Endodermal cell (in vitro differentiated cells): ENCODE measurements around the gene CEP95. TPM values are rescaled to one million over a fixed set of nuclear protein-coding genes. Genes with fewer than 3 reads are reported as not detected.
A peak's percentile ranks its signal among the peaks of the same experiment; 100 is the strongest.

Experiments used
- DNase-seq: peaks from one replicate; pipeline ENCODE4 v3.0.0-alpha.2; 2017
- H3K27ac ChIP-seq: 2 replicates; pipeline ENCODE4 v1.5.1; 2013; ENCODE audit warnings: mild to moderate bottlenecking, low read depth, low read length, moderate library complexity
- H3K27me3 ChIP-seq: 2 replicates; pipeline ENCODE4 v1.6.1; 2013; ENCODE audit warnings: mild to moderate bottlenecking, low read length, moderate library complexity; ENCODE audit not compliant: insufficient read depth, control insufficient read depth, poor library complexity, severe bottlenecking
- H3K36me3 ChIP-seq: 2 replicates; pipeline ENCODE4 v1.7.0; 2013; ENCODE audit warnings: mild to moderate bottlenecking, low read length, moderate library complexity; ENCODE audit not compliant: control insufficient read depth, insufficient read depth
- H3K4me1 ChIP-seq: one replicate; pipeline ENCODE4 v1.7.0; 2013; ENCODE audit warnings: low read length; ENCODE audit not compliant: control insufficient read depth, insufficient read depth
- H3K4me3 ChIP-seq: 2 replicates; pipeline ENCODE4 v1.5.1; 2013; ENCODE audit warnings: mild to moderate bottlenecking, low read length, moderate library complexity
- H3K9ac ChIP-seq: 2 replicates; pipeline ENCODE4 v1.6.1; 2013; ENCODE audit warnings: mild to moderate bottlenecking, low read length, moderate library complexity; ENCODE audit not compliant: poor library complexity, severe bottlenecking; ENCODE audit errors: extremely low read depth
- H3K9me3 ChIP-seq: 2 replicates; pipeline ENCODE4 v1.6.1; 2013; ENCODE audit warnings: mild to moderate bottlenecking, low read length, moderate library complexity; ENCODE audit not compliant: control insufficient read depth
- H3K27ac Mint-ChIP-seq: 2 replicates; pipeline ENCODE4 v1.8.0; 2020; ENCODE audit warnings: mixed read lengths
- H3K27me3 Mint-ChIP-seq: 2 replicates; pipeline ENCODE4 v1.8.0; 2021; ENCODE audit warnings: mild to moderate bottlenecking, mixed read lengths; ENCODE audit not compliant: insufficient read depth
- H3K36me3 Mint-ChIP-seq: 2 replicates; pipeline ENCODE4 v1.8.0; 2020; ENCODE audit warnings: low read depth, mixed read lengths
- H3K4me1 Mint-ChIP-seq: 2 replicates; pipeline ENCODE4 v1.8.0; 2020; ENCODE audit warnings: mixed read lengths
- H3K4me3 Mint-ChIP-seq: 2 replicates; pipeline ENCODE4 v1.8.0; 2020; ENCODE audit warnings: mild to moderate bottlenecking, moderate library complexity, mixed read lengths
- H3K9me3 Mint-ChIP-seq: 2 replicates; pipeline ENCODE4 v1.8.0; 2020; ENCODE audit warnings: mild to moderate bottlenecking, mixed read lengths
- WGBS, 2 experiments: methylation state at CpG; one replicate each; pipeline versions ENCODE4 v1.1.5 to v1.1.7; 2013; ENCODE audit warnings: missing lambda C conversion rate in 2 of 2, mixed read lengths in 1 of 2; ENCODE audit not compliant: insufficient coverage in 1 of 2, insufficient read length in 1 of 2; 5-methylcytosine and 5-hydroxymethylcytosine counted together
- total RNA-seq, 2 donors: library from RNA; stranded (reverse); fragmentation: NEBNext Ultra II Directional in 1 of 2; extraction: Animal tissue kit (Norgen Biotek cat#: 25700) in 1 of 2; gene quantifications; 2 replicates in 1 of 2; 3 replicates in 1 of 2; pipeline ENCODE4 v1.2.1, GENCODE V29; 2021
- TF ChIP-seq, protein P1 (sequence below): fragments of 200-600 bp; sonication (generic); conservative IDR thresholded peaks from 2 replicates; pipeline ENCODE4 v1.5.0; 2021; ENCODE audit warnings: antibody characterized with exemption, mild to moderate bottlenecking

Gene CEP95
- total RNA-seq, 2 donors from 2014 or later, result 75.5 to 93.9 TPM

GRCh38 chr17:64509179-64509578, 2.4 kb downstream of the CEP95 start:
- Mint-ChIP-seq H3K27me3 (no peaks in the 10 kb centered on the region), H3K9me3 (peaks cover 3% of the 10 kb centered on the region), H3K27ac (no peak overlapping the region), H3K4me3 (peak overlapping the region; percentile 14), H3K36me3 (peaks cover 65% of the 10 kb centered on the region), H3K4me1 (peaks cover 11% of the 10 kb centered on the region)
- H3K4me3 ChIP-seq, result peak overlapping the region; percentile 100
- peaks cover 65% of the 10 kb centered on the region for H3K36me3 ChIP-seq
- no peak overlapping the region for H3K9ac ChIP-seq
- no peak for DNase-seq
- TF ChIP-seq, protein P1, sequence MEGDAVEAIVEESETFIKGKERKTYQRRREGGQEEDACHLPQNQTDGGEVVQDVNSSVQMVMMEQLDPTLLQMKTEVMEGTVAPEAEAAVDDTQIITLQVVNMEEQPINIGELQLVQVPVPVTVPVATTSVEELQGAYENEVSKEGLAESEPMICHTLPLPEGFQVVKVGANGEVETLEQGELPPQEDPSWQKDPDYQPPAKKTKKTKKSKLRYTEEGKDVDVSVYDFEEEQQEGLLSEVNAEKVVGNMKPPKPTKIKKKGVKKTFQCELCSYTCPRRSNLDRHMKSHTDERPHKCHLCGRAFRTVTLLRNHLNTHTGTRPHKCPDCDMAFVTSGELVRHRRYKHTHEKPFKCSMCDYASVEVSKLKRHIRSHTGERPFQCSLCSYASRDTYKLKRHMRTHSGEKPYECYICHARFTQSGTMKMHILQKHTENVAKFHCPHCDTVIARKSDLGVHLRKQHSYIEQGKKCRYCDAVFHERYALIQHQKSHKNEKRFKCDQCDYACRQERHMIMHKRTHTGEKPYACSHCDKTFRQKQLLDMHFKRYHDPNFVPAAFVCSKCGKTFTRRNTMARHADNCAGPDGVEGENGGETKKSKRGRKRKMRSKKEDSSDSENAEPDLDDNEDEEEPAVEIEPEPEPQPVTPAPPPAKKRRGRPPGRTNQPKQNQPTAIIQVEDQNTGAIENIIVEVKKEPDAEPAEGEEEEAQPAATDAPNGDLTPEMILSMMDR, result no peak
- no peak overlapping the region for H3K27ac ChIP-seq
- 94 to 95% methylated on average over 5 to 6 of the region's 6 CpGs for WGBS, 2 experiments
- H3K9me3 ChIP-seq, result no peaks in the 10 kb centered on the region
- no peaks in the 10 kb centered on the region for H3K27me3 ChIP-seq
- no peaks in the 10 kb centered on the region for H3K4me1 ChIP-seq

- Histone ChIP-seq H3K27me3 (no peaks in the 10 kb centered on the region), H3K9ac (no peak overlapping the region), H3K4me1 (no peaks in the 10 kb centered on the region), H3K4me3 (no peak overlapping the region), H3K36me3 (peaks cover 99% of the 10 kb centered on the region), H3K9me3 (no peaks in the 10 kb centered on the region), H3K27ac (no peak overlapping the region)
- H3K27me3 Mint-ChIP-seq, result no peaks in the 10 kb centered on the region
- H3K27ac Mint-ChIP-seq, result peak overlapping the region; percentile 8
- H3K4me1 Mint-ChIP-seq, result no peaks in the 10 kb centered on the region
- H3K4me3 Mint-ChIP-seq, result no peak overlapping the region
- TF ChIP-seq, protein P1, result no peak
- H3K9me3 Mint-ChIP-seq, result peaks cover 3% of the 10 kb centered on the region
- DNase-seq, result no peak
- 94 to 100% methylated on average over 1 to 2 of the region's 2 CpGs for whole genome bisulfite sequencing, 2 experiments
- H3K36me3 Mint-ChIP-seq, result peaks cover 84% of the 10 kb centered on the region
Measured at GRCh38 chr17:64515419-64515818, 8.6 kb downstream of the CEP95 start.

DNA sequence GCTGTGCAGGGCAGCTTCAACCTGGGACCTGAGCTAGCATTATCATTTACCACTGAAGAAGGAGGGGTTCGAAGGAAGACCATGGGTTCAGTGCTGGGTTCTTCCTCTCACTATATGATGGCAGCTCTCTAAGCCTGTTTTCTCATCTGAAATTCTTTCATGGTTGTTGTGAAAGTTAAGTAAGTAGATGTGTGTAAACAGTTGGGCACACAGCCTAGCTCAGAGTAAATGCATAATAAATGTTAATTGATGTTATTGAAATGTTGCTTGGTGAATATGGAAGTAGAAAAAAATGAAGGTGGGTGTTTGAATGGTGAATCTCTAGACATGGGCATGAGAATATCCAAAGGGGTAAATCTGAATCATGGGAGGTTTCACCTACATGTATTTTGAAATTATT, 9.1 kb downstream of the CEP95 start:
- no peaks in the 10 kb centered on the region for H3K4me1 Mint-ChIP-seq
- Histone ChIP-seq H3K9me3 (no peaks in the 10 kb centered on the region), H3K4me1 (no peaks in the 10 kb centered on the region), H3K36me3 (peaks cover 99% of the 10 kb centered on the region), H3K27me3 (no peaks in the 10 kb centered on the region), H3K9ac (no peak overlapping the region), H3K4me3 (no peak overlapping the region), H3K27ac (no peak overlapping the region)
- H3K36me3 Mint-ChIP-seq, result peaks cover 81% of the 10 kb centered on the region
- H3K27me3 Mint-ChIP-seq, result no peaks in the 10 kb centered on the region
- no peak for DNase-seq
- 91 to 100% methylated on average over 1 of the region's 1 CpG for WGBS, 2 experiments
- H3K4me3 Mint-ChIP-seq, result no peak overlapping the region
- TF ChIP-seq, protein P1, result no peak
- peaks cover 1% of the 10 kb centered on the region for H3K9me3 Mint-ChIP-seq
- H3K27ac Mint-ChIP-seq, result peak overlapping the region; percentile 8
